DOHH2 (cell line): ENCODE measurements around the gene C21orf58.

Source experiments
- CTCF ChIP-seq: fragments of 200-600 bp; sonication (generic); IDR thresholded peaks from one replicate; pipeline ENCODE4 v1.5.1; 2014; ENCODE audit warnings: antibody characterized with exemption, mild to moderate bottlenecking, low read depth, low read length; ENCODE audit not compliant: poor library complexity, severe bottlenecking
- EZH2phosphoT487 ChIP-seq: fragments of 200-600 bp; sonication (generic); IDR thresholded peaks from 2 replicates; pipeline ENCODE4 v1.6.1; 2017; ENCODE audit warnings: borderline replicate concordance, mild to moderate bottlenecking, antibody characterized with exemption, low read length, moderate library complexity, mixed read lengths

- TF ChIP-seq CTCF (no peak), EZH2phosphoT487 (no peak)
Observed at GRCh38 chr21:46316708-46317324, 6.9 kb downstream of the C21orf58 start.
